Measurements from ENCODE around the gene ABCF3. TPM values are rescaled to one million over a fixed set of nuclear protein-coding genes. Genes with fewer than 3 reads are reported as not detected.

Gene ABCF3
- total RNA-seq, 1 experiment from 2014 or later: 63.6 TPM

GRCh38 chr3:184167786-184168185 is 18.2 kb upstream of the ABCF3 start:
- no peaks in the 10 kb centered on the region; the same call in 1 of the 2 replicates for H3K4me1 Mint-ChIP-seq
- CTCF ChIA-PET: no interaction called here

DNA sequence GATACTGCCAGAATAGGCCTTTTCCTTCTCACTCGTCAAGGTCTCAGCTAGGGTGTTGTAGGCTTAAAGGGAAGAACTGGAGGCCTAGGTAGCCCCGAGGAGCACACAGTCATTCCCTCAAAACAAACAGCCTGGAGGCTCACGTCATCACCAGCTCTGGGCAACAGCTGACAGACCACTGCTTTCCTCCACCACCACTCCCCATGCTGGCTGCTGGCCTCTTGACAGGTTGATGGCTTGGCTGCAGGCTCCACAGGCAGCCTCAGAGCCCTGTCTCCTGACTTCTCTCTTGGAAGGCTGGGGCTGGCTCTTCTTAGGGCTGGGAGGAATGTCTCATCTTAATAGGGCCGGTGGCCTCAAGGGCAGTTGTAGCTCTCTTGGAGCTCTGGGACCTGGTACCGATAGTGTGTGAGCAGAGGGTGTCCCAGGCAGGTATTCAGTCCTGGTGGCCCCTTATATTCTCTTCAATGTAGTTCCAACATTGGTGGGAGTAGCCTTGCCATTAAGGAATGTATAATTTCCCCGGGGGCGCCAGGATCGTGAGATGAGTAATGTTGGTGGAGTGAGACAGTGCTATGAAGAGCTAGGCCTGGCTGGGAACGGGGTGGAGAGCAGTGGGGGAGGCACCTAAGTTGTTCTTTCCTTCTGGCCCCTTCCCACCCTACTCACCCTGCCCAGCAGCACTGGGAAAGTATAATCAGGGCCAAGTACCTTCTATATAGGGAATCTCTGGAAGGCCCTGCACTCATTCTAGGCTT is 17.5 kb upstream of the ABCF3 start:
- H3K27me3 Mint-ChIP-seq (ENCODE audit: low read depth): no peaks in the 10 kb centered on the region
- no peak overlapping the region for H3K4me3 Mint-ChIP-seq
- no peaks in the 10 kb centered on the region; the same call in 1 of the 2 replicates for H3K4me1 Mint-ChIP-seq
- POLR2A ChIA-PET: interaction anchor here (0.7 kb wide), 1 partner anchor 17 kb away, joined by 3 read pairs; the partner anchor contains the start of gene ABCF3
- ATAC-seq (no peak), DNase-seq (ENCODE audit: low spot score) (no peak)
- CTCF ChIA-PET: interaction anchor here (0.6 to 0.7 kb wide), 2 partner anchors 17 to 95 kb away, joined by 3 to 4 read pairs; partner anchors contain the start of gene ABCF3
- no peak overlapping the region for H3K27ac Mint-ChIP-seq
- TF ChIP-seq JAZF1 (CRISPR knock-in tag; IDR thresholded peaks at IDR 0.05): no peak
- no peaks in the 10 kb centered on the region for H3K9me3 Mint-ChIP-seq
- H3K36me3 Mint-ChIP-seq: peaks cover 46% of the 10 kb centered on the region

More at GRCh38 chr3:184167786-184168185, 18.2 kb upstream of the ABCF3 start:
- TF ChIP-seq, protein P1, sequence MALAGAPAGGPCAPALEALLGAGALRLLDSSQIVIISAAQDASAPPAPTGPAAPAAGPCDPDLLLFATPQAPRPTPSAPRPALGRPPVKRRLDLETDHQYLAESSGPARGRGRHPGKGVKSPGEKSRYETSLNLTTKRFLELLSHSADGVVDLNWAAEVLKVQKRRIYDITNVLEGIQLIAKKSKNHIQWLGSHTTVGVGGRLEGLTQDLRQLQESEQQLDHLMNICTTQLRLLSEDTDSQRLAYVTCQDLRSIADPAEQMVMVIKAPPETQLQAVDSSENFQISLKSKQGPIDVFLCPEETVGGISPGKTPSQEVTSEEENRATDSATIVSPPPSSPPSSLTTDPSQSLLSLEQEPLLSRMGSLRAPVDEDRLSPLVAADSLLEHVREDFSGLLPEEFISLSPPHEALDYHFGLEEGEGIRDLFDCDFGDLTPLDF (CRISPR knock-in tag; IDR thresholded peaks at IDR 0.05): no peak
- TF ChIP-seq FOXJ3 (CRISPR knock-in tag; IDR thresholded peaks at IDR 0.05; ENCODE audit: borderline replicate concordance) (no peak), MAX (CRISPR knock-in tag; IDR thresholded peaks at IDR 0.05) (no peak), NR1H2 (CRISPR knock-in tag; IDR thresholded peaks at IDR 0.05) (no peak), E2F4 (CRISPR knock-in tag; IDR thresholded peaks at IDR 0.05; ENCODE audit: borderline replicate concordance, low read depth) (no peak), NFYB (CRISPR knock-in tag; conservative IDR thresholded peaks at IDR 0.05; ENCODE audit: low read depth) (no peak), FOXP1 (CRISPR knock-in tag; IDR thresholded peaks at IDR 0.05; ENCODE audit: borderline replicate concordance) (no peak), ESRRA (CRISPR knock-in tag; IDR thresholded peaks at IDR 0.05; ENCODE audit: borderline replicate concordance) (no peak), USF2 (CRISPR knock-in tag; IDR thresholded peaks at IDR 0.05) (no peak)
- POLR2A ChIA-PET: no interaction called here
- H3K27ac Mint-ChIP-seq: no peak overlapping the region
- no peak overlapping the region for H3K4me3 Mint-ChIP-seq
- no peaks in the 10 kb centered on the region for H3K27me3 Mint-ChIP-seq (ENCODE audit: low read depth)
- no peaks in the 10 kb centered on the region for H3K9me3 Mint-ChIP-seq
- no peak for ATAC-seq
- DNase-seq (ENCODE audit: low spot score): no peak
- peaks cover 46% of the 10 kb centered on the region for H3K36me3 Mint-ChIP-seq

- Mint-ChIP-seq H3K27ac (no peak overlapping the region), H3K4me1 (peaks cover 3% of the 10 kb centered on the region; the same call in 1 of the 2 replicates), H3K36me3 (peaks cover 40% of the 10 kb centered on the region), H3K9me3 (no peaks in the 10 kb centered on the region), H3K27me3 (ENCODE audit: low read depth) (no peaks in the 10 kb centered on the region), H3K4me3 (no peak overlapping the region)
- ChIA-PET POLR2A (no interaction called here), CTCF (interaction anchor here (0.6 to 1.6 kb wide), 5 partner anchors 9 to 275 kb away, joined by 3 to 4 read pairs (median 3); no protein-coding TSS in a partner anchor)
- ATAC-seq: no peak
- DNase-seq (ENCODE audit: low spot score): no peak
- no peak for TF ChIP-seq CREM (CRISPR knock-in tag; IDR thresholded peaks at IDR 0.05)
Measured at GRCh38 chr3:184169896-184170875, 15.8 kb upstream of the ABCF3 start.

DNA sequence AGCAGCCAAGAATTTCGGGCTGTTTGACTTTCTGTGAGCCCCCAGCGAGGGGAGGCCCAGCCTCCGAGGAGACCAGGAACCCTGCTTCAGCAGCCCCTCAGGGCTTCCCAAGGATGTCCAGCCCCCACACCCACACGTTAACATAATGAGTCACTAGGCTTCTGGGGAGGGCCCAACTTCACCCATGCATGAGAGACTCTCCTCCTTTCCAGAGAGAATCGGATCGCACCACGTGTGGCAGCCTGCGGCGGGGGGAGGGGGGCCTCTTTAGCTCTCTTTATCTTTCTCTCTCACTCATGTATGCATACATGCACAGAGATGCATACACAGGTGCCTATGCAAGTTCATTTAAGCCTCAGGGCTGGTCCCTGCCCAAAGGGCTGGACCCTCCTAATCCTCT is 14.4 kb upstream of the ABCF3 start:
- no peak for DNase-seq (ENCODE audit: low spot score)
- Mint-ChIP-seq H3K27ac (peak overlapping the region; percentile 78), H3K4me3 (no peak overlapping the region), H3K4me1 (peaks cover 14% of the 10 kb centered on the region), H3K9me3 (no peaks in the 10 kb centered on the region), H3K27me3 (ENCODE audit: low read depth) (no peaks in the 10 kb centered on the region), H3K36me3 (peaks cover 28% of the 10 kb centered on the region)
- POLR2A ChIA-PET: no interaction called here
- CTCF ChIA-PET: interaction anchor here (1.5 kb wide), 1 partner anchor 118 kb away, joined by 3 read pairs; no protein-coding TSS in a partner anchor
- no peak for ATAC-seq
- TF ChIP-seq MYBL2 (CRISPR knock-in tag; IDR thresholded peaks at IDR 0.05) (no peak), ZNF512 (CRISPR knock-in tag; IDR thresholded peaks at IDR 0.05; ENCODE audit: borderline replicate concordance) (no peak), PREB (CRISPR knock-in tag; IDR thresholded peaks at IDR 0.05; ENCODE audit: borderline replicate concordance) (no peak), ATF6 (CRISPR knock-in tag; IDR thresholded peaks at IDR 0.05) (no peak), ZNF671 (CRISPR knock-in tag; IDR thresholded peaks at IDR 0.05) (no peak), OVOL2 (CRISPR knock-in tag; IDR thresholded peaks at IDR 0.05; ENCODE audit: borderline replicate concordance) (no peak)

Measured in WTC11 (cell line).